Activated CD4-positive, alpha-beta T cell treated with anti-CD3 and anti-CD28 coated beads, Interleukin-10, Interleukin-2, amounts not matched to agents 100 ng/mL and 50 ng/mL, durations not matched to agents 16 hours and 8 hours (primary cell): ENCODE measurements around the gene GABBR2.

ENCODE experiments used
- DNase-seq: peaks from one replicate; pipeline ENCODE4 v3.0.0-alpha.2; 2020

GABBR2 gene

GRCh38 chr9:98427491-98427890 is 281.2 kb downstream of the GABBR2 start:
- DNase-seq = no peak

- no peak for DNase-seq
These were observed 283.7 kb downstream of the GABBR2 start for GRCh38 chr9:98425079-98425478.

GRCh38 chr9:98419260-98419603 is 289.5 kb downstream of the GABBR2 start:
- no peak for DNase-seq

- no peak for DNase-seq
These were observed 290.0 kb downstream of the GABBR2 start for GRCh38 chr9:98418578-98419259.

GRCh38 chr9:98416294-98417248 is 292.2 kb downstream of the GABBR2 start:
- DNase-seq = no peak

- no peak for DNase-seq
These were observed 293.0 kb downstream of the GABBR2 start for GRCh38 chr9:98415782-98416181.

- DNase-seq = no peak
These were observed 295.7 kb downstream of the GABBR2 start for GRCh38 chr9:98413084-98413483.

- DNase-seq = no peak
These were observed 296.5 kb downstream of the GABBR2 start for GRCh38 chr9:98412101-98412842.

GRCh38 chr9:98410185-98410697 is 298.5 kb downstream of the GABBR2 start:
- DNase-seq = no peak

- DNase-seq = no peak
These were observed 299.0 kb downstream of the GABBR2 start for GRCh38 chr9:98409719-98410118.

GRCh38 chr9:98406469-98406868 is 302.3 kb downstream of the GABBR2 start:
- no peak for DNase-seq

- DNase-seq = no peak
These were observed 304.5 kb downstream of the GABBR2 start for GRCh38 chr9:98404237-98404636.

GRCh38 chr9:98403715-98404114 is 305.0 kb downstream of the GABBR2 start:
- no peak for DNase-seq

- DNase-seq = no peak
These were observed 306.5 kb downstream of the GABBR2 start for GRCh38 chr9:98402019-98402840.

- DNase-seq = no peak
These were observed 307.4 kb downstream of the GABBR2 start for GRCh38 chr9:98401140-98402018.

GRCh38 chr9:98399950-98400683 is 308.6 kb downstream of the GABBR2 start:
- DNase-seq = no peak

- DNase-seq = no peak
These were observed 312.1 kb downstream of the GABBR2 start for GRCh38 chr9:98396656-98397055.

GRCh38 chr9:98396236-98396635 is 312.5 kb downstream of the GABBR2 start:
- no peak for DNase-seq

GRCh38 chr9:98391867-98392266 is 316.9 kb downstream of the GABBR2 start:
- no peak for DNase-seq

GRCh38 chr9:98391406-98391805 is 317.3 kb downstream of the GABBR2 start:
- no peak for DNase-seq

GRCh38 chr9:98385751-98386150 is 323.0 kb downstream of the GABBR2 start:
- DNase-seq = no peak
